K562 (cell line): ENCODE data around the gene CLEC2B. TPM values are rescaled to one million over a fixed set of nuclear protein-coding genes. Genes with fewer than 3 reads are reported as not detected.

Experiments used
- ATAC-seq: fragments of 200-7000 bp; cut with Tn5 transposase; 3 replicates; pipeline ENCODE4 v1.9.1; 2020; ENCODE audit warnings: moderate library complexity
- BruUV-seq: library from RNA; stranded (reverse); fragments of 400-500 nt; replicated peaks from 2 replicates; lab custom pipeline; 2021; lab: Mats Ljungman, UMichigan
- CTCF ChIA-PET: fragments of 300-600 bp; formaldehyde crosslinking; extraction: SDS; loops from one replicate; lab custom pipeline; 2021; ENCODE audit warnings: low intra/inter-chr PET ratio; lab: Yijun Ruan, JAX
- POLR2A ChIA-PET: fragments of 300-600, 350-650 bp; sonication (Branson Sonifier 250); formaldehyde crosslinking; extraction: SDS; loops from one replicate; lab custom pipeline; 2021; ENCODE audit warnings: antibody characterized with exemption, inconsistent platforms; lab: Yijun Ruan, JAX
- DNase-seq, 4 experiments: peaks; one replicate each; pipeline versions ENCODE4 v3.0.0 to v3.0.0-alpha.2; 2011 to 2018; ENCODE audit warnings: low spot score in 3 of 4, mixed read lengths in 3 of 4; ENCODE audit errors: extremely low read depth in 1 of 4
- FAIRE-seq: peaks from 2 replicates; lab custom pipeline; 2011; peaks lifted over from hg19 to GRCh38; lab: Jason Lieb, UNC
- H2AFZ ChIP-seq: 2 replicates; pipeline ENCODE4 v1.6.0; 2011; ENCODE audit warnings: low read depth, low read length, control low read depth, inconsistent platforms
- H3K27ac ChIP-seq: fragments of 200-600 bp; 3 replicates; pipeline ENCODE4 v1.8.0; 2011; ENCODE audit warnings: low read depth, mild to moderate bottlenecking, control low read depth, inconsistent platforms, low read length, moderate library complexity, mixed read lengths; ENCODE audit errors: extremely low read depth
- H3K27me3 ChIP-seq, 2 experiments: fragments of 300-600 bp in 1 of 2; 2 replicates in 1 of 2; 3 replicates in 1 of 2; pipeline versions ENCODE4 v1.6.0 to v1.8.0; 2011; ENCODE audit warnings: inconsistent platforms in 2 of 2, low read length in 2 of 2, mild to moderate bottlenecking in 1 of 2, mixed read lengths in 1 of 2, moderate library complexity in 1 of 2; ENCODE audit not compliant: control insufficient read depth in 2 of 2, insufficient read depth in 2 of 2
- H3K36me3 ChIP-seq: fragments of 300-600 bp; 3 replicates; pipeline ENCODE4 v1.8.0; 2011; ENCODE audit warnings: mild to moderate bottlenecking, low read length, inconsistent platforms; ENCODE audit not compliant: control insufficient read depth, insufficient read depth
- H3K4me1 ChIP-seq, 2 experiments: fragments of 200-600 bp in 1 of 2; replicated peaks in 1 of 2; 2 replicates in 1 of 2; 3 replicates in 1 of 2; pipeline versions ENCODE4 v1.5.1 to v1.8.0; 2011; ENCODE audit warnings: inconsistent platforms in 2 of 2, low read length in 2 of 2, mild to moderate bottlenecking in 1 of 2, mixed read lengths in 1 of 2, moderate library complexity in 1 of 2; ENCODE audit not compliant: control insufficient read depth in 2 of 2, insufficient read depth in 2 of 2
- H3K4me2 ChIP-seq: 2 replicates; pipeline ENCODE4 v1.6.1; 2011; ENCODE audit warnings: low read length, control low read depth, inconsistent platforms, mixed read lengths; ENCODE audit not compliant: insufficient read depth
- H3K4me3 ChIP-seq: fragments of 200-600 bp; sonication (generic), shearing (Covaris generic); 2 replicates; pipeline ENCODE4 v1.5.1; 2016; ENCODE audit warnings: control low read depth, inconsistent platforms
- H3K79me2 ChIP-seq: fragments of 200-600 bp; 3 replicates; pipeline ENCODE4 v1.8.0; 2011; ENCODE audit warnings: low read length, inconsistent platforms; ENCODE audit not compliant: control insufficient read depth, insufficient read depth
- H3K9ac ChIP-seq, 2 experiments: 2 replicates each; pipeline versions ENCODE4 v1.6.0 to v1.6.1; 2011; ENCODE audit warnings: low read depth in 2 of 2, low read length in 2 of 2, control low read depth in 1 of 2, inconsistent platforms in 1 of 2, mild to moderate bottlenecking in 1 of 2, mixed read lengths in 1 of 2; ENCODE audit not compliant: insufficient read depth in 1 of 2
- H3K9me1 ChIP-seq: one replicate; pipeline ENCODE4 v1.6.0; 2011; ENCODE audit warnings: inconsistent platforms, mild to moderate bottlenecking, low read length, moderate library complexity; ENCODE audit not compliant: control insufficient read depth, insufficient read depth
- H3K9me3 ChIP-seq: replicated peaks from 2 replicates; pipeline ENCODE4 v1.5.1; 2011; ENCODE audit warnings: low read depth, low read length, inconsistent platforms; ENCODE audit not compliant: control insufficient read depth, insufficient read depth
- H4K20me1 ChIP-seq: replicated peaks from 2 replicates; pipeline ENCODE4 v1.6.1; 2011; ENCODE audit warnings: low read length, inconsistent platforms, mixed read lengths; ENCODE audit not compliant: control insufficient read depth, insufficient read depth
- CCNT2 ChIP-seq: IDR thresholded peaks from 2 replicates; pipeline ENCODE4 v1.6.1; 2011; ENCODE audit warnings: borderline replicate concordance, low read depth, mild to moderate bottlenecking, moderate library complexity, mixed read lengths, low read length; ENCODE audit not compliant: insufficient read length; ENCODE audit errors: extremely low read depth
- DDX20 ChIP-seq: fragments of 450-650 bp; IDR thresholded peaks from 2 replicates; pipeline ENCODE4 v1.6.1; 2016; ENCODE audit warnings: missing genetic modification characterization, low read depth, mild to moderate bottlenecking, missing compliant biosample characterization, moderate library complexity
- GABPB1 ChIP-seq: sonication (generic); formaldehyde crosslinking; IDR thresholded peaks from 2 replicates; pipeline ENCODE4 v1.8.0; 2022; ENCODE audit warnings: mild to moderate bottlenecking, missing genetic modification reagents
- HEY1 ChIP-seq: fragments of 250-450 bp; sonication (Bioruptor Pico); IDR thresholded peaks from 2 replicates; pipeline ENCODE4 v1.5.0; 2020; ENCODE audit warnings: mild to moderate bottlenecking, moderate library complexity, borderline replicate concordance
- NR1H2 ChIP-seq: sonication (generic); formaldehyde crosslinking; IDR thresholded peaks from 2 replicates; pipeline ENCODE4 v1.4.0; 2020; ENCODE audit warnings: mild to moderate bottlenecking, missing genetic modification reagents
- RUNX1 ChIP-seq: sonication (generic); IDR thresholded peaks from 2 replicates; pipeline ENCODE4 v1.6.1; 2016; ENCODE audit warnings: antibody characterized with exemption, low read depth
- SOX6 ChIP-seq: fragments of 450-650 bp; IDR thresholded peaks from 2 replicates; pipeline ENCODE4 v1.6.1; 2014; ENCODE audit warnings: mild to moderate bottlenecking
- TAF15 ChIP-seq: fragments of 200-400 bp; formaldehyde crosslinking; IDR thresholded peaks from 2 replicates; pipeline ENCODE4 v1.6.1; 2017; ENCODE audit warnings: mild to moderate bottlenecking, low read depth, low read length, moderate library complexity
- TGIF2 ChIP-seq: sonication (generic); formaldehyde crosslinking; IDR thresholded peaks from 2 replicates; pipeline ENCODE4 v1.8.1; 2022; ENCODE audit warnings: mild to moderate bottlenecking, missing genetic modification reagents, moderate library complexity
- THRB ChIP-seq: fragments of 450-650 bp; formaldehyde crosslinking; conservative IDR thresholded peaks from 2 replicates; pipeline ENCODE4 v1.4.0; 2022; ENCODE audit warnings: mild to moderate bottlenecking, missing genetic modification characterization
- TRIM25 ChIP-seq: fragments of 450-650 bp; IDR thresholded peaks from 2 replicates; pipeline ENCODE4 v1.7.0; 2016; ENCODE audit warnings: borderline replicate concordance
- ZNF146 ChIP-seq: IDR thresholded peaks from one replicate; pipeline ENCODE4 v1.6.1; 2018; ENCODE audit warnings: missing compliant biosample characterization; ENCODE audit not compliant: unreplicated experiment
- ZNF280A ChIP-seq: fragments of 450-650 bp; IDR thresholded peaks from 2 replicates; pipeline ENCODE4 v1.6.1; 2018; ENCODE audit warnings: mild to moderate bottlenecking, low read depth; ENCODE audit not compliant: partially characterized antibody
- ZNF324 ChIP-seq: fragments of 250-450 bp; sonication (Bioruptor Pico); IDR thresholded peaks from 2 replicates; pipeline ENCODE4 v1.4.0; 2020; ENCODE audit warnings: mild to moderate bottlenecking
- ZNF592 ChIP-seq: fragments of 450-650 bp; IDR thresholded peaks from 2 replicates; pipeline ENCODE4 v1.6.1; 2017; ENCODE audit warnings: antibody characterized with exemption, mild to moderate bottlenecking
- in situ Hi-C: fragments of 300-500 bp; cut with MboI; formaldehyde crosslinking; loops from 4 replicates; pipeline ENCODE4 v1.15.0; 2018; ENCODE audit warnings: inconsistent platforms, mixed read lengths
- intact Hi-C: fragments of 100-400 bp; cut with micrococcal nuclease; formaldehyde crosslinking; loops from 2 replicates; pipeline ENCODE4 v1.14.2; 2022
- polyA plus RNA-seq, 8 experiments: library from polyadenylated mRNA; depleted of rRNA in 4 of 8; stranded (reverse) in 5 of 8; unstranded in 3 of 8; fragments of >200 nt; fragmentation: Nextera tagmentation in 2 of 8; fragmentation: Illumina TruSeq in 1 of 8; extraction: Ambion mirVana in 2 of 8; extraction: Trizol in 1 of 8; gene quantifications; 2 replicates each; pipeline versions ENCODE4 v1.2.1 to v1.2.3, GENCODE V29; 2011 to 2014; ENCODE audit warnings: inconsistent platforms in 1 of 8, missing spikeins in 1 of 8
- total RNA-seq, 7 experiments: library from RNA; depleted of rRNA in 6 of 7; stranded (reverse); fragments of >200 nt in 6 of 7; fragmentation: Illumina TruSeq in 2 of 7; extraction: Trizol in 2 of 7; gene quantifications; 2 replicates each; pipeline versions ENCODE4 v1.2.1 to v1.2.3, GENCODE V29; 2011 to 2021; ENCODE audit warnings: low replicate concordance in 1 of 7

Gene CLEC2B
- total and polyA plus RNA-seq, 9 of the 15 experiments (the other 6 are each of a cell fraction or from before 2014, with no cell fraction given) = 1.3 to 5.9 (median 2.9) TPM

- H3K36me3 ChIP-seq = no peaks in the 10 kb centered on the region
- H4K20me1 ChIP-seq = no peaks in the 10 kb centered on the region
- ATAC-seq = no peak
- no peak for FAIRE-seq
- 0 out of 2 replicates have a peak, but pooled peaks cover 2% of the 10 kb centered on the region for H3K9me3 ChIP-seq
- no peak overlapping the region for H3K27ac ChIP-seq
- H2AFZ ChIP-seq = no peak overlapping the region
- no peak overlapping the region for H3K4me3 ChIP-seq
- in situ Hi-C loops = no loop called here
- no peak for DNase-seq
- no peak overlapping the region for H3K4me2 ChIP-seq
- POLR2A ChIA-PET = interaction anchor here (0.8 kb wide), 1 partner anchor 29 kb away, joined by 4 read pairs; no protein-coding TSS in a partner anchor
- BruUV-seq = no TSS peak
- CTCF ChIA-PET = no interaction called here
- H3K27me3 ChIP-seq = no peaks in the 10 kb centered on the region
- H3K9me1 ChIP-seq = no peaks in the 10 kb centered on the region
- H3K79me2 ChIP-seq = no peaks in the 10 kb centered on the region
- no peak overlapping the region for H3K9ac ChIP-seq
- H3K4me1 ChIP-seq = no peaks in the 10 kb centered on the region
- intact Hi-C loops = no loop called here
- TF ChIP-seq THRB (no peak), TAF15 (no peak), NR1H2 (CRISPR knock-in tag) (no peak), TRIM25 (no peak), GABPB1 (CRISPR knock-in tag) (no peak), TGIF2 (CRISPR knock-in tag) (no peak), ZNF324 (CRISPR knock-in tag) (no peak), DDX20 (tag) (no peak), ZNF280A (no peak), CCNT2 (no peak), ZNF592 (no peak), SOX6 (no peak), ZNF146 (CRISPR knock-in tag) (no peak), RUNX1 (no peak), HEY1 (CRISPR knock-in tag) (no peak)
These were observed 40.6 kb upstream of the CLEC2B start for GRCh38 chr12:9909724-9910123.
